CD4-positive, alpha-beta T cell (primary cell): ENCODE results near the gene CORO7. TPM values are rescaled to one million over a fixed set of nuclear protein-coding genes. Genes with fewer than 3 reads are reported as not detected.
A peak's percentile ranks its signal among the peaks of the same experiment; 100 is the strongest.

Source experiments
- ATAC-seq: fragments of 200-7000 bp; cut with Tn5 transposase; one replicate; pipeline ENCODE4 v1.10.0; 2022; ENCODE audit warnings: mild to moderate bottlenecking; ENCODE audit not compliant: poor library complexity
- CTCF ChIA-PET: fragments of 350-600 bp; sonication (Branson Sonifier 250); formaldehyde crosslinking; loops from one replicate; lab custom pipeline; 2021; ENCODE audit warnings: antibody characterized with exemption, inconsistent platforms; lab: Charles Lee
- POLR2A ChIA-PET: fragments of 350-600 bp; sonication (Branson Sonifier 250); formaldehyde crosslinking; loops from one replicate; lab custom pipeline; 2021; ENCODE audit warnings: antibody characterized with exemption, inconsistent platforms; lab: Charles Lee
- DNase-seq, 14 experiments: peaks; one replicate each; pipeline ENCODE4 v3.0.0-alpha.2; 2013 to 2020; ENCODE audit warnings: mixed read lengths in 2 of 14
- H3K27ac ChIP-seq, 2 donors: one replicate each; pipeline versions ENCODE4 v1.5.1 to v1.7.0; 2013; ENCODE audit warnings: low read length in 2 of 2, low read depth in 1 of 2, mild to moderate bottlenecking in 1 of 2
- H3K27me3 ChIP-seq, 2 experiments: 1 replicate in 1 of 2; 2 replicates in 1 of 2; pipeline versions ENCODE4 v1.6.1 to v1.7.0; 2013; ENCODE audit warnings: low read length in 2 of 2, control low read depth in 1 of 2, mild to moderate bottlenecking in 1 of 2, moderate library complexity in 1 of 2; ENCODE audit not compliant: insufficient read depth in 2 of 2, control insufficient read depth in 1 of 2
- H3K36me3 ChIP-seq: one replicate; pipeline ENCODE4 v1.6.1; 2013; ENCODE audit warnings: low read length, control low read depth; ENCODE audit not compliant: insufficient read depth
- H3K4me1 ChIP-seq: one replicate; pipeline ENCODE4 v1.6.1; 2013; ENCODE audit warnings: low read length, control low read depth; ENCODE audit not compliant: insufficient read depth
- H3K4me3 ChIP-seq: one replicate; pipeline ENCODE4 v1.5.1; 2013; ENCODE audit warnings: mild to moderate bottlenecking, low read length, moderate library complexity
- H3K9me3 ChIP-seq, 2 experiments: 1 replicate in 1 of 2; 2 replicates in 1 of 2; pipeline versions ENCODE4 v1.6.1 to v1.7.0; 2013; ENCODE audit warnings: low read length in 2 of 2, mild to moderate bottlenecking in 2 of 2, control low read depth in 1 of 2, moderate library complexity in 1 of 2; ENCODE audit not compliant: control insufficient read depth in 1 of 2, insufficient read depth in 1 of 2
- H3K27ac Mint-ChIP-seq: one replicate; pipeline ENCODE4 v1.8.0; 2020; ENCODE audit warnings: mixed read lengths
- H3K27me3 Mint-ChIP-seq: one replicate; pipeline ENCODE4 v1.8.0; 2021; ENCODE audit warnings: mixed read lengths
- H3K36me3 Mint-ChIP-seq: one replicate; pipeline ENCODE4 v1.8.0; 2021; ENCODE audit warnings: low read depth, mixed read lengths
- H3K4me1 Mint-ChIP-seq: one replicate; pipeline ENCODE4 v1.8.0; 2021; ENCODE audit warnings: low read depth, mixed read lengths
- H3K4me3 Mint-ChIP-seq: one replicate; pipeline ENCODE4 v1.8.0; 2020; ENCODE audit warnings: mild to moderate bottlenecking, mixed read lengths
- H3K9me3 Mint-ChIP-seq: one replicate; pipeline ENCODE4 v1.8.0; 2020; ENCODE audit warnings: mixed read lengths
- intact Hi-C, 2 experiments: fragments of 100-400 bp; cut with DNase I in 1 of 2; cut with micrococcal nuclease in 1 of 2; formaldehyde crosslinking; loops; one replicate each; pipeline versions ENCODE4 v1.15.1 to v1.9.0; 2023 to 2025; cut with DNase I, micrococcal nuclease
- total RNA-seq, 174 experiments: library from RNA in 2 of 174; stranded (reverse) in 2 of 174; gene quantifications; one replicate each; pipeline ENCODE4 v1.2.3 and lab custom pipeline; 2021 to 2026
- TF ChIP-seq, protein P1 (sequence below): fragments of 200-600 bp; IDR thresholded peaks from one replicate; pipeline ENCODE4 v1.8.0; 2022; ENCODE audit warnings: antibody characterized with exemption, mild to moderate bottlenecking

CORO7 gene
- total RNA-seq, 2 experiments from 2014 or later, result 801 to 805 TPM

GRCh38 chr16:4381935-4382794 lies 34.2 kb downstream of the CORO7 start:
- H3K27me3 Mint-ChIP-seq, result no peaks in the 10 kb centered on the region
- no peaks in the 10 kb centered on the region for H3K9me3 Mint-ChIP-seq
- Histone ChIP-seq H3K27ac (no peak overlapping the region), H3K36me3 (peaks cover 84% of the 10 kb centered on the region), H3K27me3 (no peaks in the 10 kb centered on the region), H3K4me3 (no peak overlapping the region), H3K9me3 (no peaks in the 10 kb centered on the region), H3K4me1 (peaks cover 26% of the 10 kb centered on the region)
- CTCF ChIA-PET, result interaction anchor here (1.0 kb wide), 1 partner anchor 20 kb away, joined by 3 read pairs; no protein-coding TSS in a partner anchor
- ATAC-seq (peak; percentile 2), DNase-seq (no peak)
- H3K27ac Mint-ChIP-seq, result peak overlapping the region; percentile 80
- H3K4me1 Mint-ChIP-seq, result peaks cover 8% of the 10 kb centered on the region
- POLR2A ChIA-PET, result no interaction called here
- intact Hi-C loops, result no loop called here
- peaks cover 81% of the 10 kb centered on the region for H3K36me3 Mint-ChIP-seq
- H3K4me3 Mint-ChIP-seq, result peak overlapping the region; percentile 56
- TF ChIP-seq, protein P1, sequence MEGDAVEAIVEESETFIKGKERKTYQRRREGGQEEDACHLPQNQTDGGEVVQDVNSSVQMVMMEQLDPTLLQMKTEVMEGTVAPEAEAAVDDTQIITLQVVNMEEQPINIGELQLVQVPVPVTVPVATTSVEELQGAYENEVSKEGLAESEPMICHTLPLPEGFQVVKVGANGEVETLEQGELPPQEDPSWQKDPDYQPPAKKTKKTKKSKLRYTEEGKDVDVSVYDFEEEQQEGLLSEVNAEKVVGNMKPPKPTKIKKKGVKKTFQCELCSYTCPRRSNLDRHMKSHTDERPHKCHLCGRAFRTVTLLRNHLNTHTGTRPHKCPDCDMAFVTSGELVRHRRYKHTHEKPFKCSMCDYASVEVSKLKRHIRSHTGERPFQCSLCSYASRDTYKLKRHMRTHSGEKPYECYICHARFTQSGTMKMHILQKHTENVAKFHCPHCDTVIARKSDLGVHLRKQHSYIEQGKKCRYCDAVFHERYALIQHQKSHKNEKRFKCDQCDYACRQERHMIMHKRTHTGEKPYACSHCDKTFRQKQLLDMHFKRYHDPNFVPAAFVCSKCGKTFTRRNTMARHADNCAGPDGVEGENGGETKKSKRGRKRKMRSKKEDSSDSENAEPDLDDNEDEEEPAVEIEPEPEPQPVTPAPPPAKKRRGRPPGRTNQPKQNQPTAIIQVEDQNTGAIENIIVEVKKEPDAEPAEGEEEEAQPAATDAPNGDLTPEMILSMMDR, result no peak

- TF ChIP-seq, protein P1, result no peak
- peak overlapping the region; percentile 80 for H3K27ac Mint-ChIP-seq
- H3K27ac ChIP-seq, result no peak overlapping the region
- H3K9me3 ChIP-seq, result no peaks in the 10 kb centered on the region
- H3K4me3 ChIP-seq, result no peak overlapping the region
- peaks cover 8% of the 10 kb centered on the region for H3K4me1 Mint-ChIP-seq
- no peaks in the 10 kb centered on the region for H3K9me3 Mint-ChIP-seq
- ChIA-PET POLR2A (no interaction called here), CTCF (interaction anchor here (1.0 kb wide), 1 partner anchor 21 kb away, joined by 3 read pairs; no protein-coding TSS in a partner anchor)
- DNase-seq (no peak), ATAC-seq (no peak)
- peaks cover 33% of the 10 kb centered on the region for H3K4me1 ChIP-seq
- H3K36me3 ChIP-seq, result peaks cover 76% of the 10 kb centered on the region
- intact Hi-C loops, result no loop called here
- H3K36me3 Mint-ChIP-seq, result peaks cover 76% of the 10 kb centered on the region
- peak overlapping the region; percentile 60 for H3K4me3 Mint-ChIP-seq
- no peaks in the 10 kb centered on the region for H3K27me3 ChIP-seq
- no peaks in the 10 kb centered on the region for H3K27me3 Mint-ChIP-seq
Observed at GRCh38 chr16:4381072-4381934, 35.1 kb downstream of the CORO7 start.

- CTCF ChIA-PET, result no interaction called here
- Histone ChIP-seq H3K9me3 (no peaks in the 10 kb centered on the region), H3K4me1 (peaks cover 40% of the 10 kb centered on the region), H3K27me3 (no peaks in the 10 kb centered on the region), H3K36me3 (peaks cover 75% of the 10 kb centered on the region), H3K27ac (no peak overlapping the region), H3K4me3 (no peak overlapping the region)
- H3K27me3 Mint-ChIP-seq, result no peaks in the 10 kb centered on the region
- H3K4me3 Mint-ChIP-seq, result peak overlapping the region; percentile 60
- peaks cover 72% of the 10 kb centered on the region for H3K36me3 Mint-ChIP-seq
- no peak for ATAC-seq
- H3K4me1 Mint-ChIP-seq, result peaks cover 13% of the 10 kb centered on the region
- peak overlapping the region; percentile 73 for H3K27ac Mint-ChIP-seq
- intact Hi-C loops, result no loop called here
- no peaks in the 10 kb centered on the region for H3K9me3 Mint-ChIP-seq
- no peak for DNase-seq
- POLR2A ChIA-PET, result no interaction called here
- TF ChIP-seq, protein P1, result no peak
Observed at GRCh38 chr16:4380119-4381063, 36.0 kb downstream of the CORO7 start.
